Tibial artery (tissue), 4 donors: ENCODE results near the gene GHRL.

Source experiments
- DNase-seq, 2 donors: peaks; one replicate each; pipeline ENCODE4 v3.0.0-alpha.2; 2019
- H3K27ac ChIP-seq, 2 donors: fragments of 200-600 bp; sonication (generic) in 1 of 2; 1 replicate in 1 of 2; 2 replicates in 1 of 2; pipeline ENCODE4 v1.5.1; 2018 to 2019; ENCODE audit warnings: mild to moderate bottlenecking in 1 of 2
- H3K27me3 ChIP-seq, 2 donors: fragments of 200-600 bp; sonication (generic) in 1 of 2; one replicate each; pipeline versions ENCODE4 v1.5.1 to v1.6.0; 2016 to 2019
- H3K36me3 ChIP-seq, 3 donors: fragments of 200-600 bp; sonication (generic) in 2 of 3; one replicate each; pipeline ENCODE4 v1.5.1; 2016 to 2019; ENCODE audit warnings: mild to moderate bottlenecking in 2 of 3
- H3K4me1 ChIP-seq, 4 donors: fragments of 200-600 bp; sonication (generic) in 2 of 4; 1 replicate in 3 of 4; 2 replicates in 1 of 4; pipeline ENCODE4 v1.5.1; 2016 to 2019
- H3K4me3 ChIP-seq, 2 donors: fragments of 200-600 bp; sonication (generic) in 1 of 2; 1 replicate in 1 of 2; 2 replicates in 1 of 2; pipeline ENCODE4 v1.5.1; 2018 to 2019; ENCODE audit warnings: mild to moderate bottlenecking in 2 of 2
- H3K9me3 ChIP-seq, 3 donors: fragments of 200-600 bp; sonication (generic) in 1 of 3; one replicate each; pipeline ENCODE4 v1.5.1; 2016 to 2019
- intact Hi-C: fragments of 100-400 bp; cut with DNase I; formaldehyde crosslinking; loops from one replicate; pipeline ENCODE4 v1.15.0; 2023; ENCODE audit warnings: low total_unique reads
- TF ChIP-seq, protein P1 (sequence below), 2 experiments: fragments of 200-600 bp in 1 of 2; fragments of 450-650 bp in 1 of 2; IDR thresholded peaks; one replicate each; pipeline ENCODE4 v1.5.1; 2017 to 2019; ENCODE audit warnings: antibody characterized with exemption in 2 of 2, mild to moderate bottlenecking in 1 of 2, moderate library complexity in 1 of 2

GHRL gene

GRCh38 chr3:10280177-10280529, 12.6 kb downstream of the GHRL start:
- no peak overlapping the region for H3K4me3 ChIP-seq
- peaks cover 54 to 80% (median 54%) of the 10 kb centered on the region in 3 donors for H3K36me3 ChIP-seq
- H3K4me1 ChIP-seq: no peaks in the 10 kb centered on the region
- TF ChIP-seq, protein P1, sequence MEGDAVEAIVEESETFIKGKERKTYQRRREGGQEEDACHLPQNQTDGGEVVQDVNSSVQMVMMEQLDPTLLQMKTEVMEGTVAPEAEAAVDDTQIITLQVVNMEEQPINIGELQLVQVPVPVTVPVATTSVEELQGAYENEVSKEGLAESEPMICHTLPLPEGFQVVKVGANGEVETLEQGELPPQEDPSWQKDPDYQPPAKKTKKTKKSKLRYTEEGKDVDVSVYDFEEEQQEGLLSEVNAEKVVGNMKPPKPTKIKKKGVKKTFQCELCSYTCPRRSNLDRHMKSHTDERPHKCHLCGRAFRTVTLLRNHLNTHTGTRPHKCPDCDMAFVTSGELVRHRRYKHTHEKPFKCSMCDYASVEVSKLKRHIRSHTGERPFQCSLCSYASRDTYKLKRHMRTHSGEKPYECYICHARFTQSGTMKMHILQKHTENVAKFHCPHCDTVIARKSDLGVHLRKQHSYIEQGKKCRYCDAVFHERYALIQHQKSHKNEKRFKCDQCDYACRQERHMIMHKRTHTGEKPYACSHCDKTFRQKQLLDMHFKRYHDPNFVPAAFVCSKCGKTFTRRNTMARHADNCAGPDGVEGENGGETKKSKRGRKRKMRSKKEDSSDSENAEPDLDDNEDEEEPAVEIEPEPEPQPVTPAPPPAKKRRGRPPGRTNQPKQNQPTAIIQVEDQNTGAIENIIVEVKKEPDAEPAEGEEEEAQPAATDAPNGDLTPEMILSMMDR (IDR thresholded peaks at IDR 0.05): no peak
- no peaks in the 10 kb centered on the region for H3K27me3 ChIP-seq
- H3K27ac ChIP-seq: no peak overlapping the region
- intact Hi-C loops: no loop called here
- no peaks in the 10 kb centered on the region for H3K9me3 ChIP-seq
- DNase-seq: peak in 1 of 2 donors; percentile 48

DNA sequence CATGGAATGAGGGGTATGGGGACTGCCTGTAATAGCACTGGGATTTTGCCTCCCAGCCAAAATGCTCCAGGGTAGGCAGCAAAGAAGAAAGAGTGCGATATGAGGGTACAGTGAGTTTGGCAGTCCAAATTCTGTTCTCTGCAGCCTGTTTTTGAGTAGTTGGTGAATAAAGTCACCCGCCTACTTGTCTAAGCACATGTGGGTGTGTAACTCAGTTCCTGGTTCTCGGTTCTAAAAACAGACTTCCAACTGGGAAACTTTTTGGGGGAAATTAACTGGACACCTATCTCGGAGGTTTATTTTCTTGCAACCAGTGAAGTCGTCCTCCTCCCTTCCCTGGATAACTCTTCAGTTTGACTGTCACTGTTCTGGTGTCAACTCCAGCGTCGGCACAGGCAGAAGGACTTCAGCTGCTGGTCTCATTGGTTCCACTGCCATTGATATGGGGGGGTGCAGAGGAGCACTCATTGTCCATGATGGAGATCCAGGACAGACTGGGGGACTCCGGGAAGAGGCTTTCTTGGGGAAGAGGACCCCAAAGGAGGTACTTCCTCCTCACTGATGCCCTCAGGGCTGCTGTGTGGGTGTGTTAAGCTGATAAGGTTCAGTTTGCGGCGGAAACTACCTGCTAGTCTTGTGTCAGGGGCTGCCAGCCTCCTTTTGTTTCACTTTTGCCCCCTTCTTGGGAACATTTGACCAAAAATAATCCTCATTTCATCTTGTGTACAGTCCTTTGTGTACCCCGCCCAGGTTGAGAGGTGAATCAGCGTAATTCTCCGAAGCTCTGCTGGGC, 13.2 kb downstream of the GHRL start:
- no peak overlapping the region for H3K27ac ChIP-seq
- no peaks in the 10 kb centered on the region for H3K9me3 ChIP-seq
- H3K27me3 ChIP-seq: no peaks in the 10 kb centered on the region
- no peak overlapping the region for H3K4me3 ChIP-seq
- peaks cover 0 to 3% (median under 1%) of the 10 kb centered on the region in 4 donors for H3K4me1 ChIP-seq
- peak in 1 of 2 donors; percentile 39 for DNase-seq
- intact Hi-C loops: no loop called here
- H3K36me3 ChIP-seq: peaks cover 54 to 80% (median 54%) of the 10 kb centered on the region in 3 donors
- TF ChIP-seq, protein P1 (IDR thresholded peaks at IDR 0.05): no peak

DNA sequence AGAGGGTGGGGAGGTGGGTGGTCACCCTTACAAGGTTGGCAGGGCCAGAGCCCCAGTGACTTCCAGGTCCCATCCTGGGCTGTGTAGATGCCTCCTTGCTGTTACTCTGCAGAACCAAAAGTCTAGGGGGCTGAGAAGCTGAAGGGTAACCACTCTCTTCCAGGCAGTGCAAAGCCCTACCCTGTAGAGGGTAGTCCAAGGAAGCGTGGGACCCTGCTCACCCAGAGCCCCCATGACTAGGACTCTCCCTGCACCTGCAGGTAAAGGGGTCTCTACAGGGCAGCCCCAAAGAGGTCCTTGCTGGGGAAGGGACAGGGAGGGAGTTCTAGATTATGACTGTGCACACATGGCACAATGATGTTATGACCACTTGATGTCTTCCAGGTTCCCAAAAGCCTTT, 14.2 kb downstream of the GHRL start:
- peaks cover 0 to 13% (median 9%) of the 10 kb centered on the region in 4 donors for H3K4me1 ChIP-seq
- H3K36me3 ChIP-seq: peaks cover 51 to 71% (median 54%) of the 10 kb centered on the region in 3 donors
- H3K9me3 ChIP-seq: no peaks in the 10 kb centered on the region
- peak in 1 of 2 donors; percentile 37 for DNase-seq
- no peak overlapping the region for H3K4me3 ChIP-seq
- no peak overlapping the region for H3K27ac ChIP-seq
- intact Hi-C loops: no loop called here
- TF ChIP-seq, protein P1 (IDR thresholded peaks at IDR 0.05): no peak
- no peaks in the 10 kb centered on the region for H3K27me3 ChIP-seq

- Histone ChIP-seq H3K27me3 (no peaks in the 10 kb centered on the region), H3K4me1 (peaks cover 0 to 22% (median 17%) of the 10 kb centered on the region in 4 donors), H3K9me3 (no peaks in the 10 kb centered on the region), H3K27ac (no peak overlapping the region), H3K4me3 (no peak overlapping the region), H3K36me3 (peaks cover 54 to 71% (median 56%) of the 10 kb centered on the region in 3 donors)
- TF ChIP-seq, protein P1 (IDR thresholded peaks at IDR 0.05): no peak
- DNase-seq: peak in 1 of 2 donors; percentile 5
- intact Hi-C loops: no loop called here
These were observed 15.6 kb downstream of the GHRL start for GRCh38 chr3:10277115-10277625.

- no peak overlapping the region for H3K27ac ChIP-seq
- peaks cover 57 to 69% (median 62%) of the 10 kb centered on the region in 3 donors for H3K36me3 ChIP-seq
- DNase-seq: no peak
- no peaks in the 10 kb centered on the region for H3K27me3 ChIP-seq
- H3K9me3 ChIP-seq: no peaks in the 10 kb centered on the region
- peaks cover 0 to 22% (median 17%) of the 10 kb centered on the region in 4 donors for H3K4me1 ChIP-seq
- TF ChIP-seq, protein P1 (IDR thresholded peaks at IDR 0.05): no peak
- H3K4me3 ChIP-seq: no peak overlapping the region
- intact Hi-C loops: no loop called here
These were observed 18.1 kb downstream of the GHRL start for GRCh38 chr3:10274601-10275000.
